ENCODE data around the gene GPER1. TPM values are rescaled to one million over a fixed set of nuclear protein-coding genes. Genes with fewer than 3 reads are reported as not detected.
"Not testable (repeated sequence)": the region's sequence is repeated elsewhere in the genome, so short reads cannot be mapped to it uniquely, and the experiment has no call there.

GPER1 gene
- 2.6 TPM for polyA plus RNA-seq (2013, experiment 1 of 4)
- polyA plus RNA-seq (2013, experiment 2 of 4): 2.9 TPM
- polyA plus RNA-seq (2013, experiment 3 of 4): 2.6 TPM
- polyA plus RNA-seq (2013, experiment 4 of 4): 3.2 TPM

- WGBS, 2 experiments: 53 to 54% methylated on average over 28 of the region's 28 CpGs
- Histone ChIP-seq H3K27me3 (ENCODE audit: control insufficient read depth, insufficient read depth, low read length, poor library complexity, severe bottlenecking) (no peaks in the 10 kb centered on the region), H3K4me1 (ENCODE audit: control insufficient read depth, insufficient read depth, low read length) (peaks cover 22% of the 10 kb centered on the region), H3K4me3 (ENCODE audit: insufficient read depth, low read depth, low read length) (peak within 1 kb of the TSS; percentile 25), H3K36me3 (ENCODE audit: control insufficient read depth, insufficient read depth, low read length) (no peaks in the 10 kb centered on the region), H3K27ac (ENCODE audit: insufficient read depth, low read depth, low read length, poor library complexity, severe bottlenecking) (no peak within 1 kb of the TSS), H3K9me3 (ENCODE audit: control insufficient read depth, low read length) (no peaks in the 10 kb centered on the region)
Observed at GRCh38 chr7:1087952-1088920, at the start of gene GPER1. Gene GPER1, plus strand, starts transcription at chr7:1088113. Its CDS starts 3,616 bp downstream, at chr7:1091729.

GRCh38 chr7:1040233-1040632 is 47.7 kb upstream of the GPER1 start:
- not testable (repeated sequence) for H3K27ac ChIP-seq (ENCODE audit: insufficient read depth, low read depth, low read length, poor library complexity, severe bottlenecking); H3K9me3 ChIP-seq (ENCODE audit: control insufficient read depth, low read length); H3K36me3 ChIP-seq (ENCODE audit: control insufficient read depth, insufficient read depth, low read length); H3K4me3 ChIP-seq (ENCODE audit: insufficient read depth, low read depth, low read length); H3K27me3 ChIP-seq (ENCODE audit: control insufficient read depth, insufficient read depth, low read length, poor library complexity, severe bottlenecking)
- peaks cover 26% of the 10 kb centered on the region for H3K4me1 ChIP-seq (ENCODE audit: control insufficient read depth, insufficient read depth, low read length)
- WGBS, 2 experiments: 88 to 94% methylated on average over 1 of the region's 1 CpG

GRCh38 chr7:1040790-1041189 is 47.1 kb upstream of the GPER1 start:
- 43 to 45% methylated on average over 16 of the region's 16 CpGs for WGBS, 2 experiments
- peaks cover 27% of the 10 kb centered on the region for H3K4me1 ChIP-seq (ENCODE audit: control insufficient read depth, insufficient read depth, low read length)

GRCh38 chr7:1041551-1042491 is 46.1 kb upstream of the GPER1 start:
- Histone ChIP-seq H3K4me1 (ENCODE audit: control insufficient read depth, insufficient read depth, low read length) (peaks cover 29% of the 10 kb centered on the region), H3K9me3 (ENCODE audit: control insufficient read depth, low read length) (no peaks in the 10 kb centered on the region), H3K27me3 (ENCODE audit: control insufficient read depth, insufficient read depth, low read length, poor library complexity, severe bottlenecking) (no peaks in the 10 kb centered on the region), H3K27ac (ENCODE audit: insufficient read depth, low read depth, low read length, poor library complexity, severe bottlenecking) (no peak overlapping the region), H3K4me3 (ENCODE audit: insufficient read depth, low read depth, low read length) (no peak overlapping the region), H3K36me3 (ENCODE audit: control insufficient read depth, insufficient read depth, low read length) (no peaks in the 10 kb centered on the region)
- whole genome bisulfite sequencing, 2 experiments: 90% methylated on average over 40 of the region's 40 CpGs

More at GRCh38 chr7:1040790-1041189, 47.1 kb upstream of the GPER1 start:
- H3K27ac ChIP-seq (ENCODE audit: insufficient read depth, low read depth, low read length, poor library complexity, severe bottlenecking): no peak overlapping the region
- no peak overlapping the region for H3K4me3 ChIP-seq (ENCODE audit: insufficient read depth, low read depth, low read length)
- H3K36me3 ChIP-seq (ENCODE audit: control insufficient read depth, insufficient read depth, low read length): peaks cover 3% of the 10 kb centered on the region
- no peaks in the 10 kb centered on the region for H3K27me3 ChIP-seq (ENCODE audit: control insufficient read depth, insufficient read depth, low read length, poor library complexity, severe bottlenecking)
- H3K9me3 ChIP-seq (ENCODE audit: control insufficient read depth, low read length): peaks cover 3% of the 10 kb centered on the region

- peaks cover 33% of the 10 kb centered on the region for H3K4me1 ChIP-seq (ENCODE audit: control insufficient read depth, insufficient read depth, low read length)
- no peak overlapping the region for H3K4me3 ChIP-seq (ENCODE audit: insufficient read depth, low read depth, low read length)
- no peaks in the 10 kb centered on the region for H3K9me3 ChIP-seq (ENCODE audit: control insufficient read depth, low read length)
- no peak overlapping the region for H3K27ac ChIP-seq (ENCODE audit: insufficient read depth, low read depth, low read length, poor library complexity, severe bottlenecking)
- H3K36me3 ChIP-seq (ENCODE audit: control insufficient read depth, insufficient read depth, low read length): no peaks in the 10 kb centered on the region
- no peaks in the 10 kb centered on the region for H3K27me3 ChIP-seq (ENCODE audit: control insufficient read depth, insufficient read depth, low read length, poor library complexity, severe bottlenecking)
- 94 to 95% methylated on average over 7 of the region's 7 CpGs for WGBS, 2 experiments
Observed at GRCh38 chr7:1042492-1042833, 45.5 kb upstream of the GPER1 start.

- Histone ChIP-seq H3K36me3 (ENCODE audit: control insufficient read depth, insufficient read depth, low read length) (no peaks in the 10 kb centered on the region), H3K4me3 (ENCODE audit: insufficient read depth, low read depth, low read length) (peak overlapping the region; percentile 16), H3K4me1 (ENCODE audit: control insufficient read depth, insufficient read depth, low read length) (peaks cover 42% of the 10 kb centered on the region), H3K27ac (ENCODE audit: insufficient read depth, low read depth, low read length, poor library complexity, severe bottlenecking) (peak overlapping the region; percentile 83), H3K27me3 (ENCODE audit: control insufficient read depth, insufficient read depth, low read length, poor library complexity, severe bottlenecking) (no peaks in the 10 kb centered on the region), H3K9me3 (ENCODE audit: control insufficient read depth, low read length) (no peaks in the 10 kb centered on the region)
- WGBS, 2 experiments: 74 to 77% methylated on average over 18 of the region's 18 CpGs
Observed at GRCh38 chr7:1043552-1044188, 44.2 kb upstream of the GPER1 start.

- Histone ChIP-seq H3K27me3 (ENCODE audit: control insufficient read depth, insufficient read depth, low read length, poor library complexity, severe bottlenecking) (no peaks in the 10 kb centered on the region), H3K27ac (ENCODE audit: insufficient read depth, low read depth, low read length, poor library complexity, severe bottlenecking) (peak within 1 kb of the TSS; percentile 87), H3K4me1 (ENCODE audit: control insufficient read depth, insufficient read depth, low read length) (peaks cover 42% of the 10 kb centered on the region)
Observed at GRCh38 chr7:1044189-1045068, 43.5 kb upstream of the GPER1 start, which contains the start of gene GPR146. Gene GPR146, plus strand, starts transcription at chr7:1044546. Its CDS starts 12,970 bp downstream, at chr7:1057516.

GRCh38 chr7:1045069-1046063 is 42.5 kb upstream of the GPER1 start:
- no peaks in the 10 kb centered on the region for H3K36me3 ChIP-seq (ENCODE audit: control insufficient read depth, insufficient read depth, low read length)
- H3K27ac ChIP-seq (ENCODE audit: insufficient read depth, low read depth, low read length, poor library complexity, severe bottlenecking): no peak overlapping the region
- 81 to 86% methylated on average over 21 of the region's 21 CpGs for WGBS, 2 experiments
- peaks cover 42% of the 10 kb centered on the region for H3K4me1 ChIP-seq (ENCODE audit: control insufficient read depth, insufficient read depth, low read length)
- peak overlapping the region; percentile 61 for H3K4me3 ChIP-seq (ENCODE audit: insufficient read depth, low read depth, low read length)
- no peaks in the 10 kb centered on the region for H3K27me3 ChIP-seq (ENCODE audit: control insufficient read depth, insufficient read depth, low read length, poor library complexity, severe bottlenecking)
- no peaks in the 10 kb centered on the region for H3K9me3 ChIP-seq (ENCODE audit: control insufficient read depth, low read length)

More at GRCh38 chr7:1044189-1045068, 43.5 kb upstream of the GPER1 start, which contains the start of gene GPR146:
- Histone ChIP-seq H3K4me3 (ENCODE audit: insufficient read depth, low read depth, low read length) (peak within 1 kb of the TSS; percentile 61), H3K36me3 (ENCODE audit: control insufficient read depth, insufficient read depth, low read length) (no peaks in the 10 kb centered on the region), H3K9me3 (ENCODE audit: control insufficient read depth, low read length) (no peaks in the 10 kb centered on the region)
- WGBS, 2 experiments: 1% methylated on average over 74 of the region's 74 CpGs
